ENCODE measurements around the gene INSR. TPM values are rescaled to one million over a fixed set of nuclear protein-coding genes. Genes with fewer than 3 reads are reported as not detected.
"Not testable (repeated sequence)": the region's sequence is repeated elsewhere in the genome, so short reads cannot be mapped to it uniquely, and the experiment has no call there.

Gene INSR
- 96.4 TPM for total RNA-seq

GRCh38 chr19:7293762-7294557 is at the start of gene INSR:
Gene INSR (minus strand): TSS chr19:7294414. CDS start chr19:7293891, 523 bp downstream.
- ATAC-seq: peak; percentile 88
- peak; percentile 93 for DNase-seq (ENCODE audit: low spot score)

- no peak for ATAC-seq
- no peak for DNase-seq (ENCODE audit: low spot score)
Observed at GRCh38 chr19:7342143-7342542, 47.9 kb upstream of the INSR start.

GRCh38 chr19:7340959-7341837 is 47.0 kb upstream of the INSR start:
- ATAC-seq (peak; percentile 94), DNase-seq (ENCODE audit: low spot score) (peak; percentile 74)

- DNase-seq (ENCODE audit: low spot score) (no peak), ATAC-seq (no peak)
Observed at GRCh38 chr19:7337380-7338194, 43.4 kb upstream of the INSR start.

- ATAC-seq (peak; percentile 20), DNase-seq (ENCODE audit: low spot score) (no peak)
Observed at GRCh38 chr19:7336321-7336973, 42.2 kb upstream of the INSR start.

GRCh38 chr19:7333198-7334118 is 39.2 kb upstream of the INSR start:
- ATAC-seq (peak; percentile 48), DNase-seq (ENCODE audit: low spot score) (no peak)

GRCh38 chr19:7331446-7331845 is 37.2 kb upstream of the INSR start:
- DNase-seq (ENCODE audit: low spot score): no peak
- ATAC-seq: no peak

GRCh38 chr19:7328647-7329046 is 34.4 kb upstream of the INSR start:
- no peak for ATAC-seq
- DNase-seq (ENCODE audit: low spot score): no peak

GRCh38 chr19:7327802-7328201 is 33.6 kb upstream of the INSR start:
- no peak for ATAC-seq

GRCh38 chr19:7326105-7326877 is 32.1 kb upstream of the INSR start:
- ATAC-seq: peak; percentile 47
- DNase-seq (ENCODE audit: low spot score): no peak

More at GRCh38 chr19:7327802-7328201, 33.6 kb upstream of the INSR start:
- no peak for DNase-seq (ENCODE audit: low spot score)

- ATAC-seq (no peak), DNase-seq (ENCODE audit: low spot score) (no peak)
Observed at GRCh38 chr19:7318176-7318575, 24.0 kb upstream of the INSR start.

GRCh38 chr19:7312816-7313215 is 18.6 kb upstream of the INSR start:
- ATAC-seq (peak; percentile 57), DNase-seq (ENCODE audit: low spot score) (no peak)

GRCh38 chr19:7311911-7312310 is 17.7 kb upstream of the INSR start:
- ATAC-seq: no peak
- DNase-seq (ENCODE audit: low spot score): no peak

- not testable (repeated sequence) for DNase-seq (ENCODE audit: low spot score); ATAC-seq
Observed at GRCh38 chr19:7308327-7308726, 14.1 kb upstream of the INSR start.

GRCh38 chr19:7307590-7308218 is 13.5 kb upstream of the INSR start:
- DNase-seq (ENCODE audit: low spot score) (no peak), ATAC-seq (no peak)

- DNase-seq (ENCODE audit: low spot score) (no peak), ATAC-seq (no peak)
Observed at GRCh38 chr19:7304200-7304599, 10.0 kb upstream of the INSR start.

GRCh38 chr19:7303470-7303869 is 9.3 kb upstream of the INSR start:
- ATAC-seq (no peak), DNase-seq (ENCODE audit: low spot score) (no peak)

GRCh38 chr19:7301525-7301924 is 7.3 kb upstream of the INSR start:
- ATAC-seq: no peak

More at GRCh38 chr19:7301525-7301924, 7.3 kb upstream of the INSR start:
- DNase-seq (ENCODE audit: low spot score): no peak

Data from left lobe of liver (tissue), 2 donors.